GM19328 (cell line): ENCODE measurements around the gene GH1.
"Not testable (repeated sequence)": the region's sequence is repeated elsewhere in the genome, so short reads cannot be mapped to it uniquely, and the experiment has no call there.

ENCODE experiments used
- ATAC-seq: cut with Tn5 transposase; IDR thresholded peaks from one replicate; pipeline ENCODE4 v1.9.1; 2021; ENCODE audit warnings: mild to moderate bottlenecking, moderate library complexity; ENCODE audit not compliant: unreplicated experiment

Gene GH1

GRCh38 chr17:63898899-63899798 lies 19.5 kb downstream of the GH1 start:
- not testable (repeated sequence) for ATAC-seq

- ATAC-seq, result not testable (repeated sequence)
Observed at GRCh38 chr17:63896524-63897354, 21.9 kb downstream of the GH1 start, which contains the start of gene CSH1. Gene CSH1, minus strand, starts transcription at chr17:63896574. Its CDS starts 63 bp downstream, at chr17:63896511.

- ATAC-seq, result not testable (repeated sequence)
Observed at GRCh38 chr17:63894821-63895220, 23.8 kb downstream of the GH1 start.

DNA sequence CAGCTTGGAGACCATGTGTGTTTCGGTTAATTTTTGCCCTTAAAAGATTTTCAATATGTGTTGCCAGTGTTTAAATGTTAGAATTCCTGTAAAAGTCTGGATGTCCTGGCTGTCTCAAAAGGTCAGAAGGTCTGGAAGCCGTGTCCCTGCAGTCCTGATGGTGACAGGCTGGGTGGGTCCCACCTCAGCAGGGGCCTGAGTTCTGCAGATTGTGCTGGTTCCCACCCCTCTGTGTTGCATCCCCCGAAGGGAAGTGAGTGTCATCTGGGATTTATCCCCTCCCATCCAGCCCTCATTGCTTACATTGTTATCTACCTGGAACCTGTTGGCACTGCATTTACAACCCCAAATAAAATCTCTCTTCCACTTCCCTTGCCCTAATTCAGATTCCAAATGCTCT lies 24.6 kb downstream of the GH1 start:
- ATAC-seq, result not testable (repeated sequence)

- not testable (repeated sequence) for ATAC-seq
Observed at GRCh38 chr17:63892316-63893037, 26.2 kb downstream of the GH1 start.

GRCh38 chr17:63889026-63889848 lies 29.4 kb downstream of the GH1 start:
- ATAC-seq, result not testable (repeated sequence)

GRCh38 chr17:63885119-63885518 lies 33.5 kb downstream of the GH1 start:
- ATAC-seq, result not testable (repeated sequence)

GRCh38 chr17:63882626-63883126 lies 36.0 kb downstream of the GH1 start:
- ATAC-seq, result not testable (repeated sequence)

DNA sequence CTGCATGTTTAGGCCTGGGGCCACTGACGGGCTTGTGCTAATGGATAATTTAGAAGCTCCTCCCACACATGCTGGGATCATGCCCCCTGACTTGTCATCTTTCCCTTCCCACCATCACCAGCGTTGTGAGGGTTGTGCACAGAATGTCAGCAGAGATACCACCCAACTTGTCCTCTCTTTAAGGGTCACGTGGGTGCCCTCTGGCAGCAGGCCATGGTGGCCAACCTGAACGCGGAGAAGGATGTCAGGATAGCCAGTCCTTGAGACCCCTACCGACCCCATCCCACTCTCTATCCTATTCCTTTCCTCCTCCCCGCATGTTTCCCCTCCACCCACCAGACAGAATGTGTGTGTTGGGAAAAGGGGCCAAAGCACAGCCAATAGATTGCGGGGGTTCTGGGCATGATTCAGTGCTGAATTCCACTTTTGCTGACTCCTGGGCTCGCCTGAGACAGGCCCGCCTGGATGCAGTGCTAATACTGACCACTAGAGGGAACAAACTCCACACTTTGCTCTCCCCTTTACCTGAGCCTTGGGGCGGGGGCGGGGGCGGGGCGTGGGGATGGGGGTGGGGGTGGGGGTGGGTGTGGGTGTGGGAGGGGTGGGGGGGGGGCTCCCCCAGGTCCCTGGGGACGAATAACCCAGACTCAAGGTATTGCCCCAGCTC lies 36.6 kb downstream of the GH1 start, which contains the start of gene GH2:
Gene GH2, minus strand, starts transcription at position 10 of the 667 bp plus-strand sequence. CDS start 143 bp downstream, outside the sequence.
- ATAC-seq, result no peak

DNA sequence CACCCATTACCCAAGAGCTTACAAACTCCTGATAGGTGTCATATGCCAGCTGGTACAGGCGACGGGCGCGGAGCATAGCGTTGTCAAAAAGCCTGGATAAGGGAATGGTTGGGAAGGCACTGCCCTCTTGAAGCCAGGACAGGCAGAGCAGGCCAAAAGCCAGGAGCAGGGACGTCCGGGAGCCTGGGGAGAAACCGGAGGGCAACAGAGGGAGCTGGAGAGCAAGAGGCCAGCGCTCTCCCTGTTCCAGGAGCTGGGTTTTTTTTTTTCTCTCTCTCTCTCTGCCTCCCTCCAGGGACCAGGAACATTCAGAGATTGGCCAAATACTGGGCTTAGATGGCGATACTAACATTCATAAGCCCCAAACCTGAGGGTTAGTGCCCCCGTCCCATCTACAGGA lies 37.3 kb downstream of the GH1 start:
- not testable (repeated sequence) for ATAC-seq

DNA sequence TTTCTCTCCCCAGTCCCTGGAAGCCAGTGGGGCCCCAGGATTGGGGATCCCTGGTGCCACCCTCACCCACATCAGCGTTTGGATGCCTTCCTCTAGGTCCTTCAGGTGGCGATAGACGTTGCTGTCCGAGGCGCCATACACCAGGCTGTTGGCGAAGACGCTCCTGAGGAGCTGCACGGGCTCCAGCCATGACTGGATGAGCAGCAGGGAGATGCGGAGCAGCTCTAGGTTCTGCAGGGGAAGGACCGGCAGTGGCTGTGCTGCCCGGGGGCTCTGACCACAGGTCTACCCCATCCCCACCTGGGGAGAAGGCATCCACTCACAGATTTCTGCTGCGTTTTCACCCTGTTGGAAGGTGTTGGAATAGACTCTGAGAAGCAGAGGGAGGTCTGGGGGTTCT lies 37.9 kb downstream of the GH1 start:
- ATAC-seq, result no peak

DNA sequence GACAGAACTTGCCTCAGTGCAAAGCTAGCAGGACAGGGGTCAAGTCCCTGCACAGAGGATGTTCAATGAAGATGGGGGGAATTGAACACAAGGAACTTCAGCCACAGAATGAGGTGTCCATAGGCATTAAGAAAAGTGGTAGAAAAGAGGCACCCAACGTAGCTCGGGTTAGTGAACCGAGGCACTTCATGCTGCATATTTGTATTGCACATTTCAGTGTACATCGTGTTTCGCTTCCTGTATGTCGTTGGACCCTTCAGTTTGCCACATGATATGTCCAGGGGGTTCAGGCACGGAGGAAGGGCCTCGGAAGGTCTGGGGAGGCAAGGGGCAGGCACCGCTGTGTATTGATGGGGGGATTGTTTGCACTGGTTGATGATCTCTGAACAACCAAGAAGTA lies 40.2 kb downstream of the GH1 start:
- not testable (repeated sequence) for ATAC-seq

GRCh38 chr17:63874693-63875092 lies 43.9 kb downstream of the GH1 start:
- ATAC-seq, result not testable (repeated sequence)

- not testable (repeated sequence) for ATAC-seq
Observed at GRCh38 chr17:63874061-63874626, 44.5 kb downstream of the GH1 start.

DNA sequence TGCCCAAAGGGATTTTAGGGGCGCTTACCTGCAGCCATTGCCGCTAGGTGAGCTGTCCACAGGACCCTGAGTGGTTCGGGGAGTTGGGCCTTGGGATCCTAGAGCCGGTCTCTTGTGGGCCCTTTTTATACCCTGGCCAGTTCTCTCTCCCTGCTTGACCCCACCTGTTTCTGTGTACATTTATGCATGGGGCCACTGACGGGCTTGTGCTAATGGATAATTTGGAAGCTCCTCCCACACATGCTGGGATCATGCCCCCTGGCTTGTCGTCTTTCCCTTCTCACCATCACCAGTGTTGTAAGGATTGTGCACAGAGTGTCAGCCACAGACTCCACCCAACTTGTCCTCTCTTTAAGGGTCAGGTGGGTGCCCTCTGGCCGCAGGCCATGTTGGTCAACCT lies 45.1 kb downstream of the GH1 start, which contains the start of gene CSH2:
Gene CSH2, minus strand, starts transcription at position 101 of the 400 bp plus-strand sequence. Its CDS starts 63 bp downstream, at position 38.
- ATAC-seq, result not testable (repeated sequence)

DNA sequence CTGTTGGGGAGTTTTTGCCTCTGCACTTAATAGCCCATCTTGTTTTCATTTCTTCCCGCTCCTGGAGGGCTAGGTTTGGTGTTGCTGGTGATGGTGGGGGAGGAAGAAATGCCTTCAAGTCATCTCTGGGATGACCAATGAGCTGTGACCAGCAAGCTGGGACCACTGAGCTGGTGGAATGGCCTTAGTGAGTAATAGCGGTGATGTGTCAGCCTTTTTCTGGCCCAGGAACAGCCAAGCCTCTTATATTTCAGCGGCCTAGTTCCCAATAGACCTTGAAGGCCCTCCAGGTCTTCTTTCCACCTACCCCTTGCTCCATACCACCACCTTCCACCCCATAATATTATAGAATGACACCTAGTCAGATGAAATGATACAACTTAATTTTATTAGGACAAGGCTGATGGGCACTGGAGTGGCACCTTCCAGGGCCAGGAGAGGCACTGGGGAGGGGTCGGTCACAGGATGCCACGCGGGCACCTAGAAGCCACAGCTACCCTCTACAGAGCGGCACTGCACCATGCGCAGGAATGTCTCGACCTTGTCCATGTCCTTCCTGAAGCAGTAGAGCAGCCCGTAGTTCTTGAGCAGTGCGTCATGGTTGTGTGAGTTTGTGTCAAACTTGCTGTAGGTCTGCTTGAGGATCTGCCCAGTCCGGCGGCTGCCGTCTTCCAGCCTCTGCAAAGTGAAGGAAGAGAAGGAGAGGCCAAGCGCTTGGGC lies 46.8 kb downstream of the GH1 start:
- ATAC-seq, result not testable (repeated sequence)

DNA sequence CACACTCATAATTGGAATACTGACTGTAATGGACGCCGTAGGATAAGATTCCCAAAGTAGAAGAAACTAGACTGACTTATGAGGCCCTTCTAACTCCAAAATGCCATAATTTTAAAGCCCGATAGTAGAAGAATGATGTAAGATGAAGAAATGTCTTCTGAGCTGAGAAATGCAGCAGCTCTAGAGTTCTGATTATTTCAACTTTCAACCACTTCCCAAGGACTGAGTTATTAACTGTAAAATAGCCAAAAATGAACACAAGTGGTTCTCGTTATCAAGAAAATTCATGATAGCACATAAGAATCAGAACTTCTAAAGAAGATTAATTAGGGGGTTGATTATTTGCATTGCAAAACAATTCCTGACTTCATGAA lies 48.4 kb downstream of the GH1 start:
- not testable (repeated sequence) for ATAC-seq
